SKM-1 (cell line): Measurements from ENCODE around the gene ERBB2.
"Not testable (repeated sequence)": the region's sequence is repeated elsewhere in the genome, so short reads cannot be mapped to it uniquely, and the experiment has no call there.

Experiments
- DNase-seq: peaks from one replicate; lab custom pipeline; 2025; ENCODE audit not compliant: unreplicated experiment; lab: John Stamatoyannopoulos, UW

The ERBB2 gene

DNA sequence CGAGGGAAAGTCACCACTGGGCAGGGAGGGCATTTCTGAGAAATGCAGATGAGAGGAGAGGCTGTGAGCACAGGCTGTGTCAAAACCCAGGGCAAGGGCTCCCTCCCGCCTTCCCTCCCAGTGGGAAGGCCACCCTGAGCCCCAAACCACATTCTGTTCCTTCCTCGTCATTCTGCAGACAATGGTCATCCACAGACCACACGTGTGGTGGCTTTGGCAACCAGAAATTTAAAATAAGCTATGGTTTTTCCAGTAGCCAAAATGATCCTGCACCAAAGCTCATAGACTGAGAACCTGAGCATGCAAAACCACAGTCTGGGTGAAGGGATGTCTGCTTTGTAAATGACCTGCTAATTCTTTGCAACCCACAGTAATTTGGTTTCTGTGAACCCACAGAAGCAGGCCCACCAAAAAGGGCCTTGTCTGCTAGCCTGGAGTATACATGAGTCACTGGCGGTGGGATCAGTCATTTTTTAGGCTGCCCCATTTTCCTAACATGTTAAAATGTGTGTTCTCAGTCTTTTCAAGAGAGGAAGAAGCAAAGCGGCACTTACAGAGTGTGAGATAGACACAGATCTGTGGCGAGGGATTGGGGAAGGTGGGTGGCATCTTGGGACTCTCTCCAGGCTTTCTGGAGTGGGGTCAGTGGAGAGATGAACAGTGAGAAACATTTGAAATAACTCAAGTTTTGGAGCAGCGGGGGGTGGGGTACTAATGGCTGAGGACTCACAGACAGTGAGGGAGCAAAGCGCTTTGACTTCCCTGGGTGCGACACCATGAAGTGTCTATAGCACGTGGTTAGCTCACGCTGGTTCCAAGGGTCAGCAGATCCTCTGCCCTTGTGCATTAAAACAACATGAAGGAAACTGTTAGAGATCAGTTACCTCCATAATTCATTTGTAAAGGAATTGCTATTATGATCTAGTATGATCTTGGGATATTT lies 58.3 kb downstream of the ERBB2 start:
- DNase-seq, result no peak

- DNase-seq, result no peak
These were observed 59.3 kb downstream of the ERBB2 start for GRCh38 chr17:39759204-39759603.

DNA sequence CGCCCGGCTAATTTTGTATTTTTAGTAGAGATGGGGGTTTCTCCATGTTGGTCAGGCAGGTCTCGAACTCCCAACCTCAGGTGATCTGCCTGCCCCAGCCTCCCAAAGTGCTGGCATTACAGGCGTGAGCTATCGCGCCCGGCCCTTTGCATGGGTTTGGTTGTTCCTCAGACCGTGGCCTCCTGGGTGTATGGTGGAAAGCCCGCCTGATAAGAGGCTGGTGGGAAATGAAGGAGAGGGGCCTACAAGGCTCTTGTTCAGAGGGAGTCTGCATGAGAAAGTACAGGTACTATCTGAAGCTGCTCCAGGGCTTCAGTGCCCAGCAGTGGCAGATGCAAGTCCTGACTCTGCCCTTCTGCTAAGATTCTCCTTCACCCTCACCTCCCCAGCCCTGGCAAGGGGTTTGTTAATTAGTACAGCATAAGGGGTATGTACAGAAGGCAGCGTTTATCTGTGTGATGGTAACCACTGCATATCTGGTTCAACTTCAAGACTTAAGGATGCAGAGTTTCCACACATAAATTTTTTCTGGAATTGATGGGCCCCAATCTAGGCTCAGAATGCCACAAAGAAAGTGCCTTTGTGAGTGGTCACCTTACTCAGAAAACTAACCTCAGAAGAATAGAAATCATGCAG lies 62.1 kb downstream of the ERBB2 start:
- no peak for DNase-seq

GRCh38 chr17:39763051-39763820 lies 63.4 kb downstream of the ERBB2 start:
- DNase-seq, result no peak

- DNase-seq, result not testable (repeated sequence)
These were observed 64.3 kb downstream of the ERBB2 start for GRCh38 chr17:39764171-39764570.

DNA sequence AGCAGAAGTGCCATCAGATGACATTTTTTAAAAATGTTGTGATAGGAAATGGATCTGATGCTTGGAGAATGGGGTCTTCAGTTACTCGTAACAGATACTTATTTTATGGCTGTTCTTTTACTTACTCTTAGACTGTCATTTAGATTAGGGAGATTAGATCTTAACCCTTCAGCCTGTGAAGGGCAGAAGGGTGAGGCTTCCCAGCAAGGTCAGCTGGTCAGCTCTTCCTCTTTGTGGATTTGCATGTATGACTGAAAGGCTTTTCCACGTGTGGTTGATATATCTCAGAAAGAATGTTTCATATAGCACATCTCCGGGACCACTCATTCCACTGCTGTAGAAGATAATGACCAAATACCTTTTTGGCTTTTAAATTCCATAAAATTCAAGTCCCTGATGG lies 65.3 kb downstream of the ERBB2 start:
- no peak for DNase-seq

DNA sequence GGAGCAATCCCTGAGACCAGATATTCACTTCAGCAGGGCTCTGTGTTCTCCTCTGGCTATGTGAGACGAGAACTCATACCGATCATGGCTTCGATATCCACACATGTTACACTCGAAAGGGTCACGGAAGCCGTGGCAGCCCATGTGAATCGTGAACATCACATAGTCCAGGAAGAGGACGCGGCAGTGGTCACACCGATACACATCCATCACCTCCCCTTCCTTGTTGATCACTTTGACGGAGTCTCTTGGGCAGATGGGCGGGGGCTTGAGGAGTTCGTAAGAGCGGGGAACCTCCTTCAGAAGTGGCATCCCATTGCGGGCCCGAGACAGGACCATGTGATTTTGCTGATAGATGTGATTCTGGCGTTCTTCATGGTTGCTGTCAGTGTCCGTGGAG lies 65.9 kb downstream of the ERBB2 start:
- no peak for DNase-seq

DNA sequence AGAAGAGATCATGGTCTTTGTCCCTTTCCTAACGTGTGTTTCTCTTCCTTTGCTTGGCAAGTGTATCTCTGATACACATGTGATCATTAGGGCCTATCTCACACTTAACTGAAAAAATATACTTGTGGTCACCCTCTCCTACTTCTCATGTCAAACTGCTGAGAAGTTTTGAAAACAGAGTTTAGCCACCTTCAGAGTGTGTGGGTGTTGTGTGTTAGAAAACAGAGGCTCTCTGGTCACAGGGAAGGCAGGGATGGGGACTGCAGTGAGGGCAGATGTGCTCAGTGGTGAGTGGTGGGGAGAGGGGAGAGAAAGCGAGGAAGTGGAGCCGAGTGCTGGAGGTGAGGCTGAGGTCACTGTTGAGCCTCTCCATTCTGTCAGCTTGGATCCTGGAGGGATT lies 67.3 kb downstream of the ERBB2 start:
- DNase-seq, result no peak

GRCh38 chr17:39769974-39770587 lies 70.2 kb downstream of the ERBB2 start:
- no peak for DNase-seq

DNA sequence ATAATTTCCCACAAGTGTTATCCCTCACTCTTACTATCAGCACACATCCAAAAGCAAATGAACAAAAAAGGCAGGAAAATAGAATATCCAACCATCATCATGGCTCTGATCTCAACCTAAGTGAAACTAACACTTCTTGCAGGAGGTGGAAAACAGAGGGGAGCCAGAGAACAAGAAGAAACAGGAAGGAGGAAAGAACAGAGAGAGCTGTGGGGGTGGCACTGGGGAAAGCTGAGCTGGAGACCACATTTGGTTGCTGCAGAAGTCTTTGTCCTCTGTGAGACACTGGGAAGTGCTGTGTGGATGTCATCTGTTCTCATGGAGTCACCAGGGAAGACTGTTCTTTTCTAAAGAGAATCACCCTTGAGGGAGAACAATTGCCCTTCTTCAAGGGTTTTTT lies 72.6 kb downstream of the ERBB2 start:
- DNase-seq, result no peak

DNA sequence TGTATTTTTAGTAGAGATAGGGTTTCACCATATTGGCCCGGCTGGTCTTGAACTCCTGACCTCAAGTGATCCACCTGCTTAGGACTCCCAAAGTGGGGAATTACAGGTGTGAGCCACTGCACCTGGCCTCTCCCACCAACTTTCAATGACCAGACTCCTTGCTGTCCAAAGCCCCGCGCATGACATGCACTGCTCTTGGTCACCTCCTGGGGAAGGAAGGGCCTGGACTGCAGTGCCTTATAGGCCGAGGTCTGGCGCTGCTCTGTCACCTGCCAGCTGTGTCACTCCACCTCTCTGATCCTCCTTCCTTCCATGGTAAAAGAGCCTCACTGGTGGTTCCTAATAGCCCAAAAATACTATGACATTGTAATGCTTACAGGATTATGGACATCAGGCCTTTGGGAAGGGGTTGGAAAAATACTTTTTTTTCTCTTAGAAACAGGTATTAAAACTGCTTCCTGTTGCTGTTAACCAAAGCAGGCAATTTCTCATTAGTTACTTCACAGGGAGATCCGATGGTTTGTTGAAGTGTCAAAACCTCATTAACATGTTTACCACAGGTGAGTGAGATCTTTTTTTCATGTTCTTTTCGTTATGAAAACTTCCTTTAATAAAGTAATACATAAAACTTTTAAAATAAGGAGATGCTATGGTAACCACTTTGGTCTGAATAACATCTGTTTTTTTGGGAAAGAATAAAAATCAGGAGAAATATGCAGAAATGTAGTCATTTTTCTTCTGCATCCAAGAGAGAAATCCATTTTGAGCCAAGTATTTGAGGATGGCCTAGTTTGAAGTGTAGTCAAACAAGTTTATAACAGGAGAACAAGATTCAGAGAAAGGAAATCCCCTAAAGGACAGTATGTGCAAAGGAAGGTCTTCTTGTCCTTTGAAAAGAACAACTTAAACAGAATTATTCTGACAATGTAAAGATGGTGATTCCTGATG lies 73.4 kb downstream of the ERBB2 start:
- no peak for DNase-seq

DNA sequence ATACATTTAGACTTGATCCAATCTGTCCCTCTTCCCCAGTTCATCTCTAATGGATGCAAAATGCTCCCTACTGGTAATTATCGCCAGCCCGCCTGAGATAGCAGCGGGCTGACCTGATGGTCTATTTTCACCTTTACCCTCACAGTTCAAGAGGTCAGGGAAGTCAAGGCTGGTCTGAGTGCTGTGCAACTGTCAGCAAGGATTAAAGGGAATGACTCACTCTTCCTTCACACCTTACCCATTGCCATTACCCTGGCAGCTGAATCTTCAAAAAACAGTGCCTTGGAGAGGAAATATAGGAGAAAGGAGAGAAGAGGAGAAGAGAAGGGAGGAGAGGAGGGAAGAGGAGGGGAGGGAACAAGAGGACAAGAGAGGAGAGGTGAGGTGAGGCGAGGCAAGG lies 74.2 kb downstream of the ERBB2 start:
- DNase-seq, result no peak

- DNase-seq, result no peak
These were observed 75.2 kb downstream of the ERBB2 start for GRCh38 chr17:39775031-39775430.

DNA sequence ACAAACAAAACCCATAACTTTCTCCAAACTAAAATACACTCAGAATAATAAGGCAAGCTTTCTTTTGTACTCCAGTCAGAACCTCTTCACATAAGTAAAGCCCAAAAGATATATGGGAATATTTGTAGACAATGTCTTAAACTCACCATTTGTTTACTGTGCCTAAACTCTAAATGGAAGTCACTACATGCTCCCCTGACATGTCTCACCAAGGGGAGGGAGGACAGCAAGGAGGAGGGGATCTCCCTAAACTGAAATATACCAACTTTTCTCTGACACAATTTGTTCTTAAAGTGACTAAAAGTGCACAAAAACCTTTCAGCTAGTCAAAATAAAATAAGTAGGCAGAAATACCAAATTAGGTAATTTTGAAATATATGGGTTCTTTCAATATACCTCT lies 76.4 kb downstream of the ERBB2 start:
- DNase-seq, result no peak

DNA sequence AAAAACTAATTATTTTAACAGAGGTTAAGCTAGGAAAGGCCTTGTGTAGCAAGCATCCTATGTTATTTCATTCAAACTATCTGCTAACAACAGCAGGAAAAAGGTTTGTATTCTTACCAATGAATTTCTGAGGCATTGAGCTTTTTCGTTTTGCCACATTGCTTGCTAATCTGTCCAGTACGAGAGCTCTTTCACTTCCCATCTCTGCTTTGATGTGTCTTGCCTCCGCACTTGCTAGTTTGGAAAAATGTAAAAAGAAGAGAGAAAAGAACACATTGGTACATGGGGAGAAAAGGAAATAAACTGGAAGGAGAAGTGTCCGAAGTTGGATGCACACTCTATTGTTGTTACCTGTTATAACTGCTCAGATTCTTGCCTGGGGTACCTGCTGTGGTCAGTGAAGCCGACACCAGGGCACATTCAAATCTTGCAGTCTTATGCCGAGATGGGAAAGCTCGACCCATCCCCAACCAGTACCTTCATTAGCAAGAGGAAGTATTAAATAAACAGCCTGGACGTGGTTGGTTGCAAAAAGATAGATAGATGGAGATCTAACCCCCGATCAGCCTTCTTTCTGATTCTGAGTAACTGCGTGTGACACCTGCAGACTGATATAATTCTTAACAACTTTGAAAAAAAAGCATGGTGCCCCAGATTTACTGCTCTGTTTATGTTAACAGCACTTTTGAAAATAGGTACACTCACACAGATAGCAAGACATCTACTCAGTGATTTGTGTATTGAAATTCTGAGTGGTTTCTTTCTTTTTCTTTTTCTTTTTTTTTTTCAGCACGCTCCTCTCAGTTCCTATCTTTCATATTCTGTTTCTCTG lies 77.9 kb downstream of the ERBB2 start:
- no peak for DNase-seq
